Testis (tissue), 2 donors: ENCODE results near the gene DPYSL3.

Experiments
- POLR2A ChIP-seq: fragments of 450-650 bp; IDR thresholded peaks from one replicate; pipeline ENCODE4 v1.6.1; 2017; ENCODE audit warnings: antibody characterized with exemption, mild to moderate bottlenecking, moderate library complexity
- TF ChIP-seq, protein P1 (sequence below), 3 experiments: fragments of 450-650 bp in 2 of 3; fragments of 200-600 bp in 1 of 3; sonication (generic) in 1 of 3; IDR thresholded peaks; one replicate each; pipeline ENCODE4 v1.5.1; 2016 to 2019; ENCODE audit warnings: antibody characterized with exemption in 3 of 3, mild to moderate bottlenecking in 2 of 3, moderate library complexity in 1 of 3

DNA sequence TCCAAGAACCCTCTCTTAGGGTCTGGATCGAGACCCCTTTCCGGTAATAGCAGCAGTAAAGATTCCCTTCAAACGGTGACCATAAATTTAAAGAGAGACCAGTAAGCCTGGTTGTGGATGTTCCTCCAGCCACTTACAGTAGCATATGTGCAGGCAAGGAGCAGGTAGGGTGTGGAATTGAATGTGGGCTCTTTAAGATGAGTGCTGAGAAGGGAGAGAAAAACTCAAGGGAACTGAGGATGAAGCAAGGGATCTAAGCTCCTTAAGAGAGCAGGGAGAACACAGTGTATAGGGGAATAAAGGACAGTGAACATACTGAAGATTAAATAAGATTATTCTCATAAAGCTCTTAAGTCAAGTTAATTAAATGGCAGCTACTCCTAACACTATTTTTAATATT is 51.3 kb downstream of the DPYSL3 start:
- TF ChIP-seq POLR2A = no peak
- TF ChIP-seq, protein P1, sequence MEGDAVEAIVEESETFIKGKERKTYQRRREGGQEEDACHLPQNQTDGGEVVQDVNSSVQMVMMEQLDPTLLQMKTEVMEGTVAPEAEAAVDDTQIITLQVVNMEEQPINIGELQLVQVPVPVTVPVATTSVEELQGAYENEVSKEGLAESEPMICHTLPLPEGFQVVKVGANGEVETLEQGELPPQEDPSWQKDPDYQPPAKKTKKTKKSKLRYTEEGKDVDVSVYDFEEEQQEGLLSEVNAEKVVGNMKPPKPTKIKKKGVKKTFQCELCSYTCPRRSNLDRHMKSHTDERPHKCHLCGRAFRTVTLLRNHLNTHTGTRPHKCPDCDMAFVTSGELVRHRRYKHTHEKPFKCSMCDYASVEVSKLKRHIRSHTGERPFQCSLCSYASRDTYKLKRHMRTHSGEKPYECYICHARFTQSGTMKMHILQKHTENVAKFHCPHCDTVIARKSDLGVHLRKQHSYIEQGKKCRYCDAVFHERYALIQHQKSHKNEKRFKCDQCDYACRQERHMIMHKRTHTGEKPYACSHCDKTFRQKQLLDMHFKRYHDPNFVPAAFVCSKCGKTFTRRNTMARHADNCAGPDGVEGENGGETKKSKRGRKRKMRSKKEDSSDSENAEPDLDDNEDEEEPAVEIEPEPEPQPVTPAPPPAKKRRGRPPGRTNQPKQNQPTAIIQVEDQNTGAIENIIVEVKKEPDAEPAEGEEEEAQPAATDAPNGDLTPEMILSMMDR (IDR thresholded peaks at IDR 0.05) = no peak
